Measurements from ENCODE around the gene MYO5C.
"Not testable (repeated sequence)": the region's sequence is repeated elsewhere in the genome, so short reads cannot be mapped to it uniquely, and the experiment has no call there.

MYO5C gene

DNA sequence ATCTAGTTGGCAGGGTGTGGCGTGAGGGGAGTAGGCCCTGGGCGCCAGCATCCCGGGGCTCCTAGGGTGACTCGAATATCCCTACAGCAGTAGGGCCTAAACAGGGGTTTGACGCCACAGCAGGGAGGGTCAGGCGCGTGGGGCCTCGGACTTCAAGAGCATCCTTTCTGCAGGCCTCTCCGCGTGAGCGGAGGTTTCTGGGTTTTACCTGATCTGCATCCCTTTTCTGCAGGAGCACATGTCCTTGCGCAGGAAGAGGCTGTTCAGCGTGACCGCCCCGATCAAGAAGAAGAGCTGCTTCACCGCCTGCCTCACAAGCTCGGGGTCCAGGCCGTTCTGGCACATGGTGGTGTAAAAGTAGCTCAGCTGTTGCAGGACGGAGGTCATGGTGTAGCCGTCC lies 90.9 kb downstream of the MYO5C start:
- DNase-seq = no peak

DNA sequence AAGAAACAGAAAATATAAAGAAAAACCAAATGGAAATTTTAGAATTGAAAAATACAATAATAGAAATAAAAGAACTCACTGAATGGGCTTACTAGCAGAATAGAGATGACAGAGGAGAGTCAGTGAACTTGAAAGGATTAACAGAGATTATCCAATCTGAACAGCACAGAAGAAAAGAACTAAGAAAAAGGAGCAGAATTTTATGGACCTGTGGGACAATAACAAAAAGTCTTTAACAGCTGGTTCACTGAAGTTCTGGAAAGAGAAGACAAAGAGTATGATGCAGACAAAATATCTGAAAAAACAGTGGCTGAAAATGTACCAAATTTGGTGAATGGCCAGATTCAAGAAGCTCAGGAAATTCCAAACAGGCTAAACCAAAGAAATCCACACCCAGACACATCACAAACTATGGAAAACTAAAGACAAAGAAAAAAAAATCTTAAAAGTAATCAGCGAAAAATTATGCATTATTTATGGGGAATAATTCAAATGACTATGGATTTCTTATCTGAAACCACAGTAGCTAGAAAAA lies 94.7 kb downstream of the MYO5C start:
- no peak for DNase-seq

DNA sequence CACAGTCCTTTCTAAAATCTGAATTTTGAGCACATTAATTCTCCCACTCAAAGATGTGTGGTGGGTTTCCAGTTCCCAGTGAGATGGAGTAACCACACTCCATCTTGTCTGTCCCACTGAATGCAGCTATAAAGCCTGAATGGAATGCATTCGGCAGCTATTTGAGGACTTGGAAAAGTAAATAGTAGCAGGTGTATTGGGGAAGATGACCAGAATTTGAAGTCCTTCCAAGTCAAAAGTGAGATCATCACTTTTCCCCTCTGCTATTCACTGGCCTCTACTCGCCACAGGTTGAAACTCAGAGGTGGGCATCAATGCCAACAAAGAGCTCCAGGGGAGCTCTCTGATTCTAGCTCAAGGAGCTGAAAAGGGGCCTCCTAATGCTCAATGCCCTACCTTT lies 96.3 kb downstream of the MYO5C start:
- no peak for DNase-seq

DNA sequence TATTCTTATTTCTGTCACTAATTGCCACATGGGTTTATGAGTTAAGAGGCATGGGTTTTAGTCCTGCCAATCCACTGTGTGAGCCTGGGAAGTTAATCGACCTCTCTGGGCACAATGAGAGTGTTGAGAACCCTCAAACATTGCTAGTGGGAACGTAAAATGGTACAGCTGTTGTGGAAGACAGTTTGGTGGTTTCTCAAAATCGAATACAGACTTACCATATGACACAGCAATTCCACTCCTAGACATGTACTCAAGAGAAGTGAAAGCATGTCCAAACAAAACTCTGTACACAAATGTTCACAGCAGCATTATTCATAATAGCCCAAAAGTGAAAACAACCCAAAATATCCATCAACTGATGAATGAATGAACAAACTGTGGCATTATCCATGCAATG lies 98.7 kb downstream of the MYO5C start:
- no peak for DNase-seq

DNA sequence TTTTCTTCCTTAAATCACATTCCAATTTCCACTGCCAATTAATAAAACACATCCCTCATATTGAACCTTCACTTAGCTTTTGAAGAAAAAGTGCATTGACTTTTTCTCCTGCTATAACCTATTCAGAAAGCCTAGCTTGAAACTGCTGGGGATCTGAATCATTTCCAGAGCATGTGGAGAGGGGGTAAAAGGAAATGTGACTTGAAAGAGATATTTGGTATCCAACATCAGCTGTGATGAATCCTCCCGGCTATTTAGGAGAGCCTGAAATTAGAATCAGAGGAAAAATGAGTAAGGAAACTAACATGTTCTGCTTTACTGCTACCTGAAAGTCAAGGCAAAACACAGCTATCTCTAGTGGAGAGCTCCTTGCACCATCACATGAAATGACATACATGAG lies 101.8 kb downstream of the MYO5C start:
- DNase-seq = no peak

DNA sequence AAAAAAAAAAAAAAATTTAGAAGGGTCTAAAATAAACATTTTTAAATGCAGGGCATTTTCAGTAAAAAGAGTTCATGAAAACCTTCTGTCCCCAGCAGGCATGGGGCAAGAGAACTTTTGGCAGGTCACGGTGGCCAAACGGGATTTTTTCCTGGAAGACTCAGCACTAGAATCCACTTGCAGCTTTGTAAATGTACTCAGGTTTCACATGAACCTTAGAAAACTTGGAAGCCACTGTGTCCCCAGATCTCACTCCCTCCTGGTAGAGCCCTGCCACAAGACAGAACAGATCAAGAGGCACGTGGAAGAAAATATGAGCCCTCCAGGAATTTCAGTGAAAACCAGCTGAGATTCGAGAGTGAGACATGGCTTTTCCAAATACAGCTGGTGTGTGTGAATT lies 102.3 kb downstream of the MYO5C start:
- DNase-seq = no peak

DNA sequence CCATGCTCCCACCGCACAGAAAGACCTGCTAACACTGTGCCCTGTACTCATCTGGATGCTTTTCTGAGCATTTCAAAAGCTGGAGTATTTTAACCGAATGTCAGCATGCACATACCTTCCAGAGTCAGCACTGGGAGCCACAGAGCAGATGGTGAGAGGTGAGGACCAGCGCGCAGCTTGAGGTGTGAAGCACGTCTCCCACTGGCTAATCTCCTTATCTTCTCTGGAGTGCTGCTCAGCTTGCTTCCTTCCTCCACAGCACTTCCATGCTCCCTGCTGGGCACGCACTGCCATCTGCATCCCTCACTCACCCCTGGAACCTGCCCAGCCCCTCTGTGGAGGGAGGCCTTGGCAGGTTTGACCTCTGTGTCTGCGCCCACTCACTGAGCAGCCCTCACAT lies 104.4 kb downstream of the MYO5C start, which contains the start of gene GNB5:
Gene GNB5, minus strand, starts transcription at position 186 of the 400 bp plus-strand sequence. CDS start 6,716 bp downstream, outside the sequence.
- DNase-seq = no peak

DNA sequence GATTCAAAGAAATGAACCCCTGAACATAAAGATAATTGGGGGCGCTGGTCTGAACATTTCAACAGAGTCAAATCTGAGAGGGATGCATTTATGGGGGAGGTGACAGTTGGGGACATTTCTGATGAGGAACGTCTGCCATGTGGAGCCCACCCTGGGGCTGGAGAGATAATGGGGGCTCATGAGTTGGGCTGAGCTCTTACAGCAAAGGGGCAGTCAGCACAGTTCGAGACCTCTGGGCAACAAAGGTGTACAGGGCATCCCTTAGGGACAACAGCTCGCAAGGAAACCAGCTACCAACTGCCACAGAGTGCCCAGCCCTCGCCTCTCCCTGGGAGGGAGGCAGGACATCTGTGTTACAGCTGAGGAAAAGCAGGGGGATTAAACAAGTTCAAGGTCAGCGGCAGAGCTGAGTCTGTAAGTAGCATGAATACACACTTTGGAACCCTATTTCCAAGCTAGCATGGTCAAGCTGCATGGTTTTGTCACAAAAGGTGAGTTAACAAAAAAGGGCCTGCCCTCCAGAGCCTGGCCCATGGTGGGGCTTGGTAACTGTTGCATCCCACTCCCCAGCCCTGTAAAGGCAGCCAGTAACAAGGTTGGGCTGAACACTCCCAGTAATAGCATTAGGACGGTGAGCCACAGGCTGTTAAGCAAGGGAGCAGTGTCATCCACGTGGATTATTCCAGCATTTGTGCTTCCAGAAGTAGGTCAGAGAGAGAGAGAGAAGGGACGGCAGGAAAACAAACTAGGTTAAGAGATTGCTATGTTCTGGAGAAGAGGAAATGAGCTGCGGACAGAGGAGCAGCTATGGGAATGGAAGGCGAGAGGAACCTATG lies 108.7 kb downstream of the MYO5C start:
- DNase-seq = no peak

DNA sequence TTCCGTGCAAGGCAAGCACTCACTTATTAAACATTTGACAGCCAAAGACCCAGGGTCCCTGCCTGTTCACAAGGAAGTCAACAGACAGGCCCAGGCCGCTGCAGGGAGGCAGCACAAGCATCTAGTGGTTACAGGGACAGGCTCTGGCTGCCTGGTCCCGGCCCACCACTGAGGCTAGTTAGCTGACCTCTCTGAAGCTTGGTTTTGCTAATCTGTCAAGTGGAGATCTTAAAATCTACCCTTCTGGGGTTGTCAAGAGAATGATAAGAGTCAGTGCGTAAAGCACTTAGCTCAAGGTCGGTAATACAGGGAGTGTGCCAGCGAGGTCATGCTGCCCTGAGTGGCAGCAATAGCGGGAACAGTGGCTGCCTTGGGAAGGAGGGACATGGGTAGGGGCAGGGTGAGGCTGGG lies 110.4 kb downstream of the MYO5C start:
- DNase-seq = no peak

DNA sequence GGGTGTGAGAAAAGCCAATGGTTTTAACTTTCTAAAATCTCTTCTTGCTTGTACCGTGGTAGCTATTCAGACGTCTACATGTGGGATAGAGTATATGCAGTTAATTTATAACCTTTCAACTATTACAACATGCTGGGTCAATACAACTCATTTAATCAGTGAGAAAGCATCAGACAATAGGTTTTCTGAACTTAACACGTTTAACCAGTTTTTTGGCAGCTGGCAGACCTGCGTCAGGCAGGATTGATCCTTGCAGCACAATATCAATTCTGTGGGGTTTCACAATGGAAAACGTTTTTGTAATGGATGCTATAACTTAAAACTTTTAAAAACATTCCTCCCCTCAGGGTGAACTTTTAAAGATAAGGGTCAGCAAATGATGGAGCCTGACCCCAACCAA lies 110.9 kb downstream of the MYO5C start:
- no peak for DNase-seq

DNA sequence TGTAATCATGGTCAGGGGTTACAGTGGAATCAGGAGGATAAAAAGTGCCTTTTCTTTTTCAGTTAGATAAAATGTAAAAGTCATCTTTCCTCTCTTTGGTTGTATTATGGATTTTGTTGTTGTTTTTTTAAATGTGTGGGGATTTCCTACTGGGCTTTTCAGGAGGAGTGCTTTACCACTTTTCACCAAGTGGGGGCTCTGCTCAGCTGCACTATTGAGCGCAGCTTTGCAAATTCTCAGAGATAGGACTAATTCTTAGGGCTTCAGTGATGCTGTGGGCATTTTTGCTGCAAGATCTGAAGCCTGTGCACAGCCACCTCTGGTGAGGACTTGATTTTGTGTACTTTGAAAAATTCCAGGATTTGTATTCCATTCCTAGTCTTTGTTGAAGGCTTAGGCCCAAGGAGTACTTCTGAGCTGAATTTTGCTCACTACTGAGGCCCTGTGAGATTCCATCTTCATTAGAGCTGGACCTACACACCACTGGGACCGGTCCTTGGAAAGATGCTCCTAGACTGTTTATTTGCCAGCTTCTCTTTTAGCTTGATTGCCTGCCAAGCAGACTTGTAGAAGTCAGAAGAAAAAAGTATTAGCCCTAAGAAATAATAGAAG lies 111.9 kb downstream of the MYO5C start:
- DNase-seq = peak; percentile 22

DNA sequence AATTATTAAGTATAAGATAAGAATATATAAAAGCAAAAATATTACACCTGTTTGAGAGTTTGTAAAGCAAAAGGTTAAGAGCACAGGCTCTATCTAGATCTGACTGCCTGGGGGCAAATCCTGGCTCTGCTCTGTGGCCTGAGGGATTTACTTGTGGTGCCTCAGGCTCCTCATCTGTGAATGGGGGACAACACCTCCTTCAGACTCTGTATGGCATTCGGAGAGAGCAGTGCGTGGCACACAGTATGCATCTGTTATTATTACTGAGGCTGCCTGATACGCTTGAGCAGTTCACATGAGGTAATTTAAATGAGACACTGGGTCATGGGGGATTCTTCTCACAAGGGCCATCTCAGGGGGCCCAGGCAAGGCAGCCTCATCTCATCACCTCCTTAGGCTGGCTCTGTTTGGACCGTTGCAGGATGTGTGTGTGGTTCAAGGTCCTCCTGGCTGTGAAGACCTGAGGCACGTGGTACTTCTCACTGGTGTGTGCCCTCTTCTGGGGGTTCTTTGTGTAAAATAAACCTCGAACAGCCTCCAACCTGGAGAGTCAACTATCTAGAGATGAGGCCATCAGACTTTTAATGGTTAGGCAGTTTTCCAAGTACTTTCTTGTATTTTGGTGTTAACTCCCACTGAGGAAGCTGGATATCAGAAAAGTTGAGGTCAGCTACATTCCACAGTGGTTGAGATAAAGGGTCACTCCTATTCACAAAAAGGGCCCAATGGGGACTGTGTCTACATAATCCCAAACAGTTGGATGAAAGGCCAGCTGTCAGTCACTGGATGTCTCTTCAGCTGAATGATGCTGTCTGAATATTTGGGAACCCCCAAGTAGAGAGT lies 113.4 kb downstream of the MYO5C start:
- no peak for DNase-seq

DNA sequence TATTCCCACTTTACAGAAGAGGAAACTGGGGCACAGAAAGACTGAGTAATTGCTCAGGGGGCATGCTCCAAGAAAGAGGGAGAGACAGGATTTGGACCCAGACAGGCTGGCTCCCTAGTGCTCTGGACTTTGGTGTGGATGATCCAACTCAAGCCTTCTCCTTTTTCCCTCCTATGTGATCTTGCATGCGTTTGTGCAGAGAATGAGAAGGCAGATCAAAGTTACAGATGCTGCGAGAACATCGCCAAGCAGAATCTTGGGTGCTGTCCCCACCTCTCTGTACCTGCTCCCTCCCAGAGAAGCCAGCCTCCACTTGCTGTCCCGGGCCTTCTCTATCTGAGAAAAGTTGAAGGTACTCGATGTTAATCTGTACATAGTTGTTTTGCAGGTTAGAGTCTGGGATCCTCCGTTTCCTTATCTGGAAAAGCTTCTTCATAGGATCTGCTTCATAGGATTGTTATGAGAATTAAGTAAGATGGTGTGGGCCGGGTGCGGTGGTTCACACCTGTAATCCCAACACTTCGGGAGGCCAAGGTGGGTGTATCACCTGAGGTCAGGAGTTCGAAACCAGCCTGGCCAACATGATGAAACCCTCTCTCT lies 114.7 kb downstream of the MYO5C start:
- DNase-seq = no peak

DNA sequence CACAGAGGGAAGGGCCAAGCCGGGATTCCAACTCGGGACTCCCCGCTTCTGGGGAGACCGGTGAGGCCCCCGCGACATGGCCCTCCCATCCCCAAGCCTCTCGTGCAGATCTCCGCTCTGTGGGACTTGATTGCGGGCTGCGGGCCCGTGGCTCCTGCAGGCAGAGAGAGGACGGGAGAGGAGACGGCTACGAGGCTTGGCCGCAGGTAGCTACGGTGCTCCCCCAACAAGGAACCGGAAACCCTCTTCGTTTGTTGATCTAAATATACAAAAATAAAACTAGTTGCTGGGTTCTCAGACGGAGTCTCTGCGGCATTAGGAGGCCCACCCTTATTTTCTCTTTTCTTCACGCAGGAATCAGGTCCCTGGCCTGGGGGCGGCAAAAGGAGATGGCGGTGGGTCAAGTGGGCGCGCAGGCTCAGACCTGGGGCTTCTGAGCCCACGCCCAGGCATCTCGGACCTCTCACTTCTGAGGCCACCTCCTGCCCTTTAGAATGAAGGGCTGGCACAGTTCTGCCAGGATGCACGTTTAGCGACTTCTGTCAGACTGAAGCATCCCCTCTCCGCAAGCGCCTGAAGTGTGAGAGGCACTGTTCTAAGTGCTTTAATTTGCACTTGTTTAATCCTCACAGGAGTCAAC lies 115.3 kb downstream of the MYO5C start:
- no peak for DNase-seq

DNA sequence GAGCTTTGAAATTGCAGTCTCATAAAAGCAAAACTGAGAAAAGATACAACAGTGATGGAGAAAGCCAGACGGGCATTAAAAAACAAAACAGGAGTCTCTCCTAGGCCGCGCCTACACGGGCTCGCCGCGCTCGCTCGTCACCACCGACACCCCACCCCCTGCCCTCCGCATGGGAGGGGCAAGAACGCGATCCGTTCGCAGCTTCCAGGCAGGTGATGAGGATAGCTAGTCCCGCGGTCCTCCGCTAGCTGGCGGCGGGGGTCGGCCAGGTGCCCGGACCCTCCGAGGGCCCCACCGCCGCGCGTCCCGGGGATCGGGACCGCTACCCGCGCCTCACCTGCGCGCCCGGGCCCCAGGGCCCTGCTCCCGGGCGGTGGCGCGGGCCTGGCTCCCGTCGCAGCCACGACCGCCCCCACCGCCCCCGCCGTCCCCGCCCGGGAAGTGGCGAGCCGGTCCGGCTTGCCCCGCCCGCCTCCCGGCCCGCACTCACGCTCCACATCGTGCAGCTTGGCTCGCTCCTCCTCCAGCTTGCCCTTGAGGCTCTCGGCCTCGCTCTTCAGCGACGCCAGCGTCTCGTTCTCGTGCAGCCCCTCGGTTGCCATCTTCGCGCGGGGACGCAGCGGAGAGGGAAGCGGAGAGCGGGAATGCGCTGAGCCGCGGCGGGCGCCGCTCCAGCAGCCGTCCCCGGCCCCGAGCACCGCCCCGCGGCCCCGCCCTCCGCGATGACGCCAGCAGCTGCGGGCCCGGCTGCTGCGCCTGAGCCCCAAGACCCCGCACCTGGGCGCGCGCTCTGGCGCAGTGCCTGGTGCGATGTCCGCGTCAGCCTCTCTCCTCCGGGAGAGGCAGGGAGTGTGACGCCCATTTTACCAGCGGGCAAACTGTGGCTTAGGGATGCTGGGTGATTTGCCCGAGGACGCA lies 116.1 kb downstream of the MYO5C start:
- peak; percentile 74 for DNase-seq

DNA sequence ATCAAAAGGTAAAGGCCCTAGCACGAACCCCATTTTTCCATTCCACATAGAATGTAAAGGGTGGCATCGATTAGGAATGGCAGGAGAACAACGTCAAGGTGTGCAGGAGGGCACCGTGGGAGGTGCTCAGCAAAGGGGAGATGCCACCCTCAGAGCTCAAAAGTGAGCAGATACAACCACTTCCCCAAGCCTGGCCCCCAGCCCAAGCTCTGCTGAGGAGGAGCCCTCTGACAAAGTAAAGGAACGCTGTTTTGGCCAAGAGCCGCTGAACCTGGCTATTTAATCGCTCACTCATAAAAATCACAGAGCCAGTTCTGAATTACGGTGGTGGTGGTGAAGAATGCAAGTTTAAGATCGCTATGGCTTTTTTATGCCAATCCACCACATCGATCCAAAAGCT lies 116.8 kb downstream of the MYO5C start:
- no peak for DNase-seq

DNA sequence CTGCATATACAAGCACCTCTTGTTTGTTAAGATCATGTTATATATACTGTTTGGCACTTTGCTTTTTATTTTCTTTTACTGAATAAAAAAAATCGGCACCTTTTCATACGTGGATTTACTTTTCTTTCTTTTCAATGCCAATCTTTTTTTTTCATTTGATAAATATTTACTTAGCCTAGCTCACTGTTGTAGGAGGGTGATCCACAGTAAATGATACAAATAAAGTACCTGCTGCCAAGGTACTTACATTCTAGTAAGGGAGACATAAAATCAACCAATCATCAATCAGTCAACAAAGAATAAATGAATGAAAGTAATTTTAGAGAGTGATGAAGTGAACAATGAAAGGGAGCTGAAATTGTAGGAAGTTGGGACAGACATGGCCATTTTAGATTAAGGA lies 122.7 kb downstream of the MYO5C start:
- DNase-seq = no peak

DNA sequence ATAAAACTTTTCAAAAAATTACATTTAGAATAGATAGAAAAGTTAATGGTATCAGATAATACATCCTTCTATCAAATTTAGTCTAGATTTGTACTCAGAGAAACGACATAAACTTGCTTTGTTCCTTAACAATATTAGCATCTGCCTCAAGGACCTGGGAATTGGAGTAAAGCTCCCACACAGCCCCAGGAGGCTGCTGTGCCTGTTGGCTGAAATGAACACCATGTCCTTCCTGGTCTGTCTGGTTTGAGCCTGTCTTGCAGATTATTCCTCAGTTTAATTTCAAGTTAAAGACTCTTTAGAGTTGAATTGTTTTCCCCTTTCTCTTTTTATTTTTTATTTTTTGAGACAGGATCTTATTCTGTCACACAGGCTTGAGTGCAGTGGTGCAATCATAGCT lies 123.8 kb downstream of the MYO5C start:
- DNase-seq = no peak

DNA sequence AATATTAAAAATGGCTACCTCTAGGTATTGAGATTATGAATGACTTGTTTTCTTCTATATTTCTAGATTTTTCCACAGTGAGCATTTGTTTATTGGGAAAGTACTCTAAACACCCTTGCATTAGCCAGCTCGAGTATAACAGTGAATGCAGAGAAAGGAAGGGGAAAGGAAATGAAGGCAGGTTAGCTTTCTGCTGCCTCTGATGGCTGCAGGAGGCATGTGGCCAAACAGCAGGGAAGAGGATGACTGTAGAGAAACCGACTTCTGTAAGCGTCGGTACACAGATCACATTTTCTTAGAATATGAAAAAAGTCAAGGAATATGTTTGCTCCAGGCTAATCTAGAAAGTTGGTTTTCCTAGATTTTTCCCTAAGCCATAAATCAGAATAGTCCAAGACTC lies 124.2 kb downstream of the MYO5C start:
- DNase-seq = no peak

DNA sequence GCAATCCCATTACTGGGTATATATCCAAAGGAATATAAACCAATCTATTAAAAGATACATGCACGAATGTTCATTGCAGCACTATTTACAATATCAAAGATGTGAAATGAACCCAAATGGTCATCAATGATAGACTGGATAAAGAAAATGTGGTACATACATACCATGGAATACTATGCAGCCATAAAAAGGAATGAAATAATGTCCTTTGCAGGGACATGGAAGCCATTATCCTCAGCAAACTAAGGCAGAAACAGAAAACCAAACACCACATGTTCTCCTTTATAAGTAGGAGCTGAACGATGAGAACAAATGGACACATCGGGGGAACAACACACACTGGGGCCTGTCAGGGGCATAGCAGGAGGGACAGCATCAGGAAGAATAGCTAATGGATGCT lies 125.4 kb downstream of the MYO5C start:
- not testable (repeated sequence) for DNase-seq

DNA sequence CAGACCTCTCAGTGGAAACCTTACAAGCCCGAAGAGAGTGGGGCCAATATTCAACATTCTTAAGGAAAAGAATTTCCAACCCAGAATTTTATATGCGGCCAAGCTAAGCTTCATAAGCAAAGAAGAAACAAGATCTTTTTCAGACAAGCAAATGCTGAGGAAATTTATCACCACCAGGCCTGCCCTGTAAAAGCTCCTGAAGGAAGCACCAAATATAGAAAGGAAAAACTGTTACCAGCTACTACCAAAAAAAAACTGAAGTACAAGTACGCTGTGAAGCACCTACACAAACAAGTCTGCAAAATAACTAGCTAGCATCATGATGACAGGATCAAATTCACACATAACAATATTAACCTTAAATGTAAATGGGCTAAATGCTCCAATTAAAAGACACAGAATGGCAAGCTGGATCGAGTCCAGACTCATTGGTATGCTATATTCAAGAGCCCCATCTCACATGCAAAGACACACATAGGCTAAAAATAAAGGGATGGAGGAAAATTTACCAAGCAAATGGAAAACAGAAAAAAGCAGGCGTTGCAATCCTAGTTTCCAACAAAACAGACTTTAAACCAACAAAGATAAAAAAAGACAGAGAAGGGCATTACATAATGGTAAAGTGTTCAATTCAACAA lies 130.0 kb downstream of the MYO5C start:
- not testable (repeated sequence) for DNase-seq

Data from inflammatory macrophage treated with lipopolysaccharide for 4 hours (primary cell).